T-helper 17 cell (primary cell): ENCODE measurements around the gene CNTNAP4. TPM values are rescaled to one million over a fixed set of nuclear protein-coding genes. Genes with fewer than 3 reads are reported as not detected.

Source experiments
- ATAC-seq: fragments of 150-1000 bp; cut with Tn5 transposase; 2 replicates; pipeline ENCODE4 v1.10.0; 2021; ENCODE audit warnings: mild to moderate bottlenecking, moderate library complexity
- DNase-seq, 3 donors: peaks; one replicate each; pipeline versions ENCODE4 v3.0.0 to v3.0.0-alpha.2; 2020 to 2021
- H3K9me3 ChIP-seq: one replicate; pipeline ENCODE4 v1.7.0; 2013; ENCODE audit warnings: low read length, mild to moderate bottlenecking; ENCODE audit not compliant: control insufficient read depth, poor library complexity, severe bottlenecking
- H3K27ac Mint-ChIP-seq: one replicate; pipeline ENCODE4 v1.8.0; 2022; ENCODE audit warnings: mild to moderate bottlenecking, moderate library complexity, mixed read lengths
- H3K27me3 Mint-ChIP-seq: one replicate; pipeline ENCODE4 v1.8.0; 2022; ENCODE audit warnings: mixed read lengths
- H3K36me3 Mint-ChIP-seq: one replicate; pipeline ENCODE4 v1.8.0; 2022; ENCODE audit warnings: low read depth, mixed read lengths
- H3K4me1 Mint-ChIP-seq: one replicate; pipeline ENCODE4 v1.8.0; 2022; ENCODE audit warnings: mild to moderate bottlenecking, mixed read lengths
- H3K4me3 Mint-ChIP-seq: one replicate; pipeline ENCODE4 v1.8.0; 2022; ENCODE audit warnings: mild to moderate bottlenecking, moderate library complexity, mixed read lengths
- total RNA-seq, 4 donors: library from RNA in 2 of 4; stranded (reverse) in 2 of 4; gene quantifications; one replicate each; pipeline ENCODE4 v1.2.3 and lab custom pipeline; 2022 to 2026

The CNTNAP4 gene
- total RNA-seq, 2 donors from 2014 or later = not detected

DNA sequence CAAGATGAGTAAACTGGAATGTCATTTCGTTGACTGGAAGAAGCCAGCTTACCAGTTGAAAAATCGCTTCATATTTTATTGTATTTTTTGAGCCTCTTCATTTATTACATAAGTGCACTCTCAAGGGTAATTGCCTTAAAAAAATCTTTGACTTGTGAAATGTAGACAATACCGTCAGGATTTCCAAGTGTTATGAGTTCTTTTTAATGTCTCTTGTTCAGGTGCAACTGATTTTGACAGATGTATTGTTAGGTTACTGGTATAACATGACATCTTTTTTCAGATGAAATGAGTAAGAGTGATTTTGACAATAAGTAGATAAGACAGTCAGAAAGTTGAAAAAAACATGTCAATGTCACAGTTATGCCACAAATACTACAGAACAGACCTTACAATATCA is 169.1 kb downstream of the CNTNAP4 start:
- no peaks in the 10 kb centered on the region for H3K9me3 ChIP-seq
- ATAC-seq (no peak), DNase-seq (no peak)
- Mint-ChIP-seq H3K27ac (no peak overlapping the region), H3K4me1 (no peaks in the 10 kb centered on the region), H3K27me3 (no peaks in the 10 kb centered on the region), H3K4me3 (no peak overlapping the region), H3K36me3 (no peaks in the 10 kb centered on the region)

DNA sequence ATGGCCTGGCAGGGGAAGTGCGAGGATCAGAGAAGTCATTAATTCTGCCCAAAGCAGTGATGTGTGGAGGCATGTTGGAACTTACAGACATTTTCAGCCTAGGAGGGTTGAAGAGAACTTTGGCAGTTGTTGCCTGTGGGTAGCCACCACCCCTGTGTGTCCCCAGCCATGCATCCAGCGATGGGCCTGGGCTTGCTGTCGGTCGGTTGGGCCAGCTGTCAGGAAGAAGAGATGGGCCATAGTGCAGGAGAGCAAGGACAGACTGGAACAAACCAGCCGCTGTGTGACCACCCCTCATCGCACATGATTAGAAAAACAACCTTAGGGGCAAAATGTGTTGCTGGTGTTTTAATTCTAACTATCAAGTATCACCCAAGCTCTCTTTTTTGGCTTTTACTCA is 173.7 kb downstream of the CNTNAP4 start:
- Mint-ChIP-seq H3K4me1 (no peaks in the 10 kb centered on the region), H3K27ac (no peak overlapping the region), H3K27me3 (no peaks in the 10 kb centered on the region), H3K4me3 (no peak overlapping the region), H3K36me3 (no peaks in the 10 kb centered on the region)
- ATAC-seq (no peak), DNase-seq (no peak)
- H3K9me3 ChIP-seq = no peaks in the 10 kb centered on the region

GRCh38 chr16:76455257-76455656 is 178.1 kb downstream of the CNTNAP4 start:
- Mint-ChIP-seq H3K27ac (no peak overlapping the region), H3K4me3 (no peak overlapping the region), H3K36me3 (no peaks in the 10 kb centered on the region), H3K27me3 (no peaks in the 10 kb centered on the region), H3K4me1 (no peaks in the 10 kb centered on the region)
- DNase-seq (no peak), ATAC-seq (no peak)
- H3K9me3 ChIP-seq = no peaks in the 10 kb centered on the region

- Mint-ChIP-seq H3K27me3 (no peaks in the 10 kb centered on the region), H3K4me3 (no peak overlapping the region), H3K36me3 (no peaks in the 10 kb centered on the region), H3K4me1 (no peaks in the 10 kb centered on the region), H3K27ac (no peak overlapping the region)
- ATAC-seq = no peak
- no peak for DNase-seq
- H3K9me3 ChIP-seq = no peaks in the 10 kb centered on the region
Observed at GRCh38 chr16:76456016-76456415, 178.8 kb downstream of the CNTNAP4 start.

GRCh38 chr16:76459111-76459510 is 181.9 kb downstream of the CNTNAP4 start:
- H3K4me3 Mint-ChIP-seq = no peak overlapping the region
- H3K27me3 Mint-ChIP-seq = no peaks in the 10 kb centered on the region
- H3K4me1 Mint-ChIP-seq = no peaks in the 10 kb centered on the region
- DNase-seq (no peak), ATAC-seq (no peak)
- H3K36me3 Mint-ChIP-seq = no peaks in the 10 kb centered on the region
- H3K27ac Mint-ChIP-seq = no peak overlapping the region
- no peaks in the 10 kb centered on the region for H3K9me3 ChIP-seq

DNA sequence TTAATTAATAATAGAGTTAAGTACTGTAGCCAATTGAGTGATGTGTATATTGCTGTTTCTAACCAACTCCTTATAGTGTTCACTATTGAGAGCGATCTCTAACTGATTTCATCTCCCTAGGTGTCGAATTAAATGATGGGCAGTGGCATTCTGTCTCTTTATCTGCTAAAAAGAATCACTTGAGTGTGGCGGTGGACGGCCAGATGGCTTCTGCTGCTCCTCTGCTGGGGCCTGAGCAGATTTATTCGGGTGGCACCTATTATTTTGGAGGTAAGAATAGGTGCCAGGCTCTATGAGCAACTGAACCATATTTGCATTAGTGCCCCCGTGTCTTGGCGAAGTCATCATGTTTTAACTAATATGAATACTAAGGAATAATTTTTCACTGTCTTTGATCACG is 184.6 kb downstream of the CNTNAP4 start:
- H3K4me1 Mint-ChIP-seq = no peaks in the 10 kb centered on the region
- no peak for DNase-seq

DNA sequence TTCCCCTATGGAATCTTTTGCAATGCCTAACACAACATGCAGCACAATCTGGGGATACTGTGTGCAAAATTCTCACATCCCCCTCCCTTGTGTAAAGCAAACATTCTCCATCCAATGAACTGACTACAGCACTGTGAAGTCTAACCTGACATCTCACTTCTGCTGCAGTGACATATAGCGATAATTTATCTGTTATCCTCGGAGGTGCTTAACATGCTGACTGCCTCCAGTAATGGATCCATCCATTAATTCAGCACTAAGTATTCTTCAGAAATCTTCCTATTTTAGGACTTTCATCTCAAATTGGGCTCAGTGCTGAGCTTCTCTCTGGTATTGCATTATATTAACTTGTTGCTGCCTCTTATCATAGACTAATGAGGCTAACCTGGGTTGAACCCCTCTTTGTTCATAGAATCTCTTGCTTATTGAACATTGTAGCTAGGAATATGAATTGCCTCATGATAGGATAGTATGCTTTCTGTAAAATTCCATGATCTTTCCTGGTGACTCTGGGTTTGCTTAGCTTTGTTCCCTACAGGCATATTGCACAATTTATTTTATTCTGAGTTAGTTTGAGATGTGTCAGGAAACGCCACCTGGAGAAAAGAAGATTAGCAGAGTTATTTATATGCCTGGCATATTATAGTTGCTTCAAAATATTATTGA is 187.9 kb downstream of the CNTNAP4 start:
- H3K36me3 Mint-ChIP-seq = no peaks in the 10 kb centered on the region
- H3K4me1 Mint-ChIP-seq = no peaks in the 10 kb centered on the region
- H3K9me3 ChIP-seq = no peaks in the 10 kb centered on the region
- DNase-seq (no peak), ATAC-seq (no peak)
- H3K27ac Mint-ChIP-seq = no peak overlapping the region
- H3K27me3 Mint-ChIP-seq = no peaks in the 10 kb centered on the region
- H3K4me3 Mint-ChIP-seq = no peak overlapping the region

More for the DNA sequence above, 184.6 kb downstream of the CNTNAP4 start:
- H3K9me3 ChIP-seq = no peaks in the 10 kb centered on the region
- H3K27me3 Mint-ChIP-seq = no peaks in the 10 kb centered on the region
- H3K36me3 Mint-ChIP-seq = no peaks in the 10 kb centered on the region
- H3K4me3 Mint-ChIP-seq = no peak overlapping the region
- no peak for ATAC-seq
- H3K27ac Mint-ChIP-seq = no peak overlapping the region

GRCh38 chr16:76466871-76467270 is 189.7 kb downstream of the CNTNAP4 start:
- H3K9me3 ChIP-seq = no peaks in the 10 kb centered on the region
- Mint-ChIP-seq H3K4me3 (no peak overlapping the region), H3K36me3 (no peaks in the 10 kb centered on the region), H3K27me3 (no peaks in the 10 kb centered on the region), H3K27ac (no peak overlapping the region), H3K4me1 (no peaks in the 10 kb centered on the region)
- no peak for DNase-seq
- ATAC-seq = no peak

DNA sequence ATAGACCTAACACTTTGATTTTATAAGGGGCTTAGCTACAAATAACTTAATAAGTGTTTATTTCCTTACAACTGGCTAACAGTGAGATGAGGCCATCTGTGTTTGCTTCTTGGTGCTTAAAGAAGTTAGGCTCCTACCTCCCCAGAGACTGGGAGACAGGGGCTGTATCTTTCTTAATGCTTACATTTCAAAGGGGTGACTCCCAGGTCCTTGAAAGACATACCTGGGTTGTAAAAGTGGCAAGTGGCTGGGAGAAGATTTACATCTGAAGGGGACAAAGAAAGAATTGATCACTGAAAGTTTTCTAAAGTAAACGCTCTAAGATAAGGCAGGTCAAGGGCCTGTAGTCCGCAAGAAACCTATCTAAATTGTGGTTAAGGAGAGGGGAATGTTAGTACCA is 196.8 kb downstream of the CNTNAP4 start:
- Mint-ChIP-seq H3K27ac (no peak overlapping the region), H3K4me3 (no peak overlapping the region), H3K4me1 (no peaks in the 10 kb centered on the region), H3K36me3 (no peaks in the 10 kb centered on the region), H3K27me3 (no peaks in the 10 kb centered on the region)
- DNase-seq (no peak), ATAC-seq (no peak)
- H3K9me3 ChIP-seq = no peaks in the 10 kb centered on the region

- DNase-seq (no peak), ATAC-seq (no peak)
- H3K9me3 ChIP-seq = no peaks in the 10 kb centered on the region
- Mint-ChIP-seq H3K27me3 (no peaks in the 10 kb centered on the region), H3K36me3 (no peaks in the 10 kb centered on the region), H3K27ac (no peak overlapping the region), H3K4me3 (no peak overlapping the region), H3K4me1 (no peaks in the 10 kb centered on the region)
Observed at GRCh38 chr16:76478105-76478504, 200.9 kb downstream of the CNTNAP4 start.

DNA sequence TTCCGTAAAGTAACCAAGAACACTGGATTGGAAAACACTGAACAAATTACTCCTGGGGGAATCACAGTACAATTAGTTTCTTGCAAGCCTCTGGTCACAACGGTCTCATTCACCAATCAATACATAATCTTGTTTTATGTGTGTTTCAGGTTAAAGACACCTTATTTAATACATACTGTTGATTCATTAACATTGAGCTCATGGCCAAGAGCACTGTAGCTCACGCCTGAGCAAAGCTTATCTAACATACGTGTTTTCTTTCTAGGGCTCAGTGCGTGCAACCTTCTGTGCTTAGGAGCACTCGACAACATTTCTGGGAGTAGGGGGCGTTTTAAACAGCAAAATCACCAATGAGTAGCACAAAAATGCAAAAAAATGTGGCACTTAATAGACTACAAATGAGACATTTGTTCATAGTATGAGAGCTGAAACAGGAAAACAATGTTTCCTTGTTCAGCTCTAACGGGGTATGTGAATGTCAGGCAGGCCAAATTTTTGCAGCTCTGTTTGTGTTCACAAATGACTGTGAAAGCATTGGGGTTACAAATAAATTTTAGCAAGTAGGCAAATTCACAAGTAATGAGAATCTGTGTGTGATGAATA is 206.2 kb downstream of the CNTNAP4 start:
- DNase-seq (no peak), ATAC-seq (no peak)
- Mint-ChIP-seq H3K27ac (no peak overlapping the region), H3K4me3 (no peak overlapping the region), H3K4me1 (no peaks in the 10 kb centered on the region), H3K27me3 (no peaks in the 10 kb centered on the region), H3K36me3 (no peaks in the 10 kb centered on the region)
- no peaks in the 10 kb centered on the region for H3K9me3 ChIP-seq

DNA sequence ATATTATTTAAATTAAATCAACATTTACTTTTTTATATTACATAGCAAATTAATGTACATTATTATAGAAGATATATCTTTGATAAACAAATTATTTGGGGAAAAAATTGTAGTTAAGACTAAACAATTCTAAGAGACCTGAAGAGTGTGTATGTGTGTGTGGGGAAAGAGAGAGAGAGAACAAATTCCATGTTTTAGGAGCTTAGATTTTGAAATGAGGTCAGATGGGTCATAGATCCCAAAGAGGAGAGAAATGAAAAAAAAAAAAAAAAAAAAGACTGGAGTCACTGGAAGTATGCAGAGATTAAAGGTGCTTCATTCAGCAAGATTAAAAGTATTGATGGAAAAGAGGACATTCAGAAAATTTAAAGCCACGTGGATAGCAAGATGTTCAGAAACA is 206.8 kb downstream of the CNTNAP4 start:
- Mint-ChIP-seq H3K4me1 (no peaks in the 10 kb centered on the region), H3K27me3 (no peaks in the 10 kb centered on the region), H3K4me3 (no peak overlapping the region), H3K36me3 (no peaks in the 10 kb centered on the region), H3K27ac (no peak overlapping the region)
- no peak for ATAC-seq
- DNase-seq = no peak
- no peaks in the 10 kb centered on the region for H3K9me3 ChIP-seq

DNA sequence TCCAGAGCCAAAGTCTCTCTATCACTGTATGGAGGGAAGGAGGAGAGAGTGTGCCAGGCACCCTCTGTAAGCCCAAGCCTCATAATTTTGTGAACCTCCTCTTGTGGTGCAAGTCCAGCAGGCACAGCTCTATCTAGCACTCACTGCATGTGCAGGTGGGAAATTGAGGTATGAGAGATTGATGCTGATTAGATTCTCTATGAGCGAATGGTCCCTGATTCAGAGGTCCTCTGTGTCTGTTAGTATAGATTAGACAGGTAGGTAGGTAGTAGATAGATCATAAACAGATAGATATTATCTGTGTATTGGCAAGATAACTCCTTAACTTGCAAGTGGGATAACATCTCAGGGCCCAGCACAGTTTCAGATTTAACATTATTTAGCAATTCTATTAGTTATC is 209.5 kb downstream of the CNTNAP4 start:
- no peaks in the 10 kb centered on the region for H3K36me3 Mint-ChIP-seq
- ATAC-seq = no peak
- no peaks in the 10 kb centered on the region for H3K4me1 Mint-ChIP-seq
- H3K9me3 ChIP-seq = no peaks in the 10 kb centered on the region
- no peak overlapping the region for H3K4me3 Mint-ChIP-seq
- DNase-seq = no peak
- no peaks in the 10 kb centered on the region for H3K27me3 Mint-ChIP-seq
- H3K27ac Mint-ChIP-seq = no peak overlapping the region

- ATAC-seq = no peak
- Mint-ChIP-seq H3K4me1 (no peaks in the 10 kb centered on the region), H3K27me3 (no peaks in the 10 kb centered on the region), H3K36me3 (no peaks in the 10 kb centered on the region), H3K27ac (no peak overlapping the region), H3K4me3 (no peak overlapping the region)
- DNase-seq = no peak
- H3K9me3 ChIP-seq = no peaks in the 10 kb centered on the region
Observed at GRCh38 chr16:76487411-76488064, 210.3 kb downstream of the CNTNAP4 start.
